SK-N-SH treated with all-trans-retinoic acid at 6 μM for 48 hours (cell line): ENCODE measurements around the gene OSBPL9.

Source experiments
- ARNTL ChIP-seq: fragments of 450-650 bp; formaldehyde crosslinking; IDR thresholded peaks from 2 replicates; pipeline ENCODE4 v1.5.0; 2020; ENCODE audit warnings: low read depth, mild to moderate bottlenecking, moderate library complexity, borderline replicate concordance
- ESRRG ChIP-seq: fragments of 250-450 bp; sonication (Bioruptor Pico); IDR thresholded peaks from 2 replicates; pipeline ENCODE4 v1.6.1; 2021; ENCODE audit warnings: mild to moderate bottlenecking
- GLIS3 ChIP-seq: fragments of 250-450 bp; sonication (Bioruptor Pico); IDR thresholded peaks from 2 replicates; pipeline ENCODE4 v1.5.0; 2020; ENCODE audit warnings: mild to moderate bottlenecking, moderate library complexity
- ISL1 ChIP-seq: fragments of 250-450 bp; sonication (Bioruptor Pico); IDR thresholded peaks from 2 replicates; pipeline ENCODE4 v2.1.2; 2022; ENCODE audit warnings: mild to moderate bottlenecking, moderate library complexity
- PATZ1 ChIP-seq: fragments of 250-450 bp; sonication (Bioruptor Pico); IDR thresholded peaks from 2 replicates; pipeline ENCODE4 v1.8.0; 2020; ENCODE audit warnings: mild to moderate bottlenecking, moderate library complexity, borderline replicate concordance
- PPARA ChIP-seq: fragments of 250-450 bp; sonication (Bioruptor Pico); IDR thresholded peaks from 2 replicates; pipeline ENCODE4 v1.5.0; 2020; ENCODE audit warnings: mild to moderate bottlenecking, borderline replicate concordance
- RARB ChIP-seq: fragments of 250-450 bp; sonication (Bioruptor Pico); IDR thresholded peaks from 2 replicates; pipeline ENCODE4 v1.8.0; 2021; ENCODE audit warnings: mild to moderate bottlenecking, moderate library complexity
- TCF4 ChIP-seq: fragments of 250-450 bp; sonication (Bioruptor Pico); IDR thresholded peaks from 2 replicates; pipeline ENCODE4 v1.8.0; 2021; ENCODE audit warnings: mild to moderate bottlenecking, moderate library complexity, borderline replicate concordance
- TOX ChIP-seq: fragments of 250-450 bp; sonication (Bioruptor Pico); IDR thresholded peaks from 2 replicates; pipeline ENCODE4 v1.8.0; 2021; ENCODE audit warnings: mild to moderate bottlenecking, moderate library complexity, borderline replicate concordance
- TSHZ2 ChIP-seq: fragments of 250-450 bp; sonication (Bioruptor Pico); IDR thresholded peaks from 2 replicates; pipeline ENCODE4 v1.5.0; 2020; ENCODE audit warnings: mild to moderate bottlenecking, moderate library complexity
- ZC3H10 ChIP-seq: fragments of 250-450 bp; sonication (Bioruptor Pico); IDR thresholded peaks from 2 replicates; pipeline ENCODE4 v1.5.1; 2021; ENCODE audit warnings: mild to moderate bottlenecking, moderate library complexity
- ZFP3 ChIP-seq: fragments of 250-450 bp; sonication (Bioruptor Pico); IDR thresholded peaks from 2 replicates; pipeline ENCODE4 v1.5.0; 2020; ENCODE audit warnings: mild to moderate bottlenecking, moderate library complexity
- ZFP30 ChIP-seq: fragments of 450-650 bp; formaldehyde crosslinking; IDR thresholded peaks from 2 replicates; pipeline ENCODE4 v1.5.0; 2022; ENCODE audit warnings: mild to moderate bottlenecking, moderate library complexity
- ZNF8 ChIP-seq: fragments of 450-650 bp; formaldehyde crosslinking; IDR thresholded peaks from 2 replicates; pipeline ENCODE4 v1.5.0; 2020; ENCODE audit warnings: mild to moderate bottlenecking, moderate library complexity

- TF ChIP-seq PATZ1 (CRISPR knock-in tag) (no peak), RARB (no peak), ISL1 (CRISPR knock-in tag) (no peak), PPARA (CRISPR knock-in tag) (no peak), GLIS3 (CRISPR knock-in tag) (no peak), ESRRG (no peak), ZFP3 (CRISPR knock-in tag) (no peak), ZFP30 (no peak), TCF4 (CRISPR knock-in tag) (no peak), TSHZ2 (CRISPR knock-in tag) (no peak), TOX (CRISPR knock-in tag) (no peak), ARNTL (no peak), ZC3H10 (CRISPR knock-in tag) (no peak), ZNF8 (CRISPR knock-in tag) (no peak)
Observed at GRCh38 chr1:51669816-51670215, 52.9 kb downstream of the OSBPL9 start.
